Measurements from ENCODE around the gene PERM1.

DNA sequence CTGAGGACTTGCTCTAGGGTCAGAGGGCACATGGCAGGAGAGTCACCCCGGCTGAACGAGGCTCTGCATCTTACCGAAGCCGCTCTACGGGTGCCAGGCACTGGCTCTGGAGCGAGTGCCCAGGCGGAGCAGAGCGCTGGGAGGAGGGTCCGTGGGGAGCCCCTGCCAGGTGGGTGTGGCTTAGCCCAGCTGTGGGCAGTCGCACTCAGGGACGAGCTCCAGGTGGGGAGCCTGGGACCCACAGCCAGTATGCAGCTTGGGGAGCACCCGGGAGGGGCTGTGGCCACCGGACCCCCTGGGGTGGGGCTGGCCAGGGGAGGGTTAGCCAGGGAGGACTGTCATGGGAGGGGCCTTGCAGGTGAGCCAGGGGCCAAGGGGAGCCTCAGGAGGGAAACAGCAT lies 41.8 kb upstream of the PERM1 start:
- TF ChIP-seq CTCF (conservative IDR thresholded peaks at IDR 0.05) (no peak), ZFX (IDR thresholded peaks at IDR 0.05) (no peak)
